Right hindlimb (tissue), 1 donor: ENCODE results near the gene PCSK9.

Source experiments
- DNase-seq: peaks from one replicate; pipeline ENCODE4 v3.0.0-alpha.2; 2018

PCSK9 gene

DNA sequence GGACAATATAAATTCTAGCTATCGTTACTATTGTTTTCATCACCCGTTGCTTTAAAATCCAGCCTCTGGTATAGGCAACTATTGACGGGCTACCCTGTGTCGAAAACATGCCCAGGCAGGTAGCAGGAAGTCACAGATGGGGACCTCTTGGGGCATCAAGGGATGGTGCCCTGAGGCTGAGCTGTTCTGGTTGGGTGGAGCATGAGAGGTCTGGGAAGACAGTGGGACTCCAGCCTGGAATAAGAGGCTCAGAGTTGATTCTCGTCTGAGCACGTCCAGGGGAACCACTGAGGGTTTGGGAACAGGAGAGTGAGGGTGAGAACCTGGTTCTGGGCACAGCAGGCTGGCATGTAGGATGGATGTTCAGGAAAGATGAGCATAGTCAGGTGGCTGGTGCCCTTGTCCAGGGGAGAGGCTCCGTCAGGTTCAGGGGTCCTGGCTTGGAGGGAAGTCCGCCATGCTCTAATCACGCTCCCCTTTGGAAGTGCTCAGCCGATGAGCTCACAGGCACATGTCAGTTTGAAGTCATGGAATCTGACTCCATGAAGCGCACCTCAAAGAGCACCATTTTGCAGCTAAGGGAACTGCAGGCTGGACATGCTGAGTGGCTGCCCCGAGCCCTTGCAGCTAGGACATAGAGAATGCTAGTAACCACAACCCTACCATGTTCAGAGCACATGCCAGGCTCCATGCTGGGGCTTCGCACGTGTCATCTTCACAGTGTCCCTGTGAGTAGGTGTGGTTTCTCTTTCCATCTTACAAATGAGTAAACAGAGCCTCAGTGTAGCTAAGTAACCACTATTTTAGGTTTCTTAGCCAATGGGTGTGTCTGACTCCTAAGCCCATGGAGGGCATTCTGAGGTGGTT lies 21.0 kb downstream of the PCSK9 start:
- no peak for DNase-seq

DNA sequence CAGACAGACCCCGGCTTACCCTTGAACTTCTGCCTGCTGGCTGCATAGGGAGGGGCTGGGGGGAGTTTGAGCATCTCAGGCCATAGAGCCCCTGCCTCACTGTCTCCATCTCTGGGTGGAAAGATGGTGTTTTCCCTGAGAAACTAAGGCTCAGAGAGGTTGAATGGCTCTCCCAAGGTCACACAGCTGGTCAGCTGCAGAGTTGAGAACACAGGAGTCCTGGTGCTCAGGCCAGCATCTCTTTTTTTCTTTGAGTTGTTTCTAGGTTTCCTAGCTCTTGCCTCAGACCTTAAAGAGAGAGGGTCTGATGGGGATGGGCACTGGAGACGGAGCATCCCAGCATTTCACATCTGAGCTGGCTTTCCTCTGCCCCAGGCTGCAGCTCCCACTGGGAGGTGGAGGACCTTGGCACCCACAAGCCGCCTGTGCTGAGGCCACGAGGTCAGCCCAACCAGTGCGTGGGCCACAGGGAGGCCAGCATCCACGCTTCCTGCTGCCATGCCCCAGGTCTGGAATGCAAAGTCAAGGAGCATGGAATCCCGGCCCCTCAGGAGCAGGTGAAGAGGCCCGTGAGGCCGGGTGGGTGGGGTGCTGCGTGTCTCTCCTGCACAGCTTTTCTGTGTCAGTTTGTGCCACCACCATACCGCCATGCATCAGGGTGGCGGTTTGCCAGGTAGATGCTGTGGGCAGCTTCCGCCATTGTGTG lies 21.8 kb downstream of the PCSK9 start:
- DNase-seq, result no peak

DNA sequence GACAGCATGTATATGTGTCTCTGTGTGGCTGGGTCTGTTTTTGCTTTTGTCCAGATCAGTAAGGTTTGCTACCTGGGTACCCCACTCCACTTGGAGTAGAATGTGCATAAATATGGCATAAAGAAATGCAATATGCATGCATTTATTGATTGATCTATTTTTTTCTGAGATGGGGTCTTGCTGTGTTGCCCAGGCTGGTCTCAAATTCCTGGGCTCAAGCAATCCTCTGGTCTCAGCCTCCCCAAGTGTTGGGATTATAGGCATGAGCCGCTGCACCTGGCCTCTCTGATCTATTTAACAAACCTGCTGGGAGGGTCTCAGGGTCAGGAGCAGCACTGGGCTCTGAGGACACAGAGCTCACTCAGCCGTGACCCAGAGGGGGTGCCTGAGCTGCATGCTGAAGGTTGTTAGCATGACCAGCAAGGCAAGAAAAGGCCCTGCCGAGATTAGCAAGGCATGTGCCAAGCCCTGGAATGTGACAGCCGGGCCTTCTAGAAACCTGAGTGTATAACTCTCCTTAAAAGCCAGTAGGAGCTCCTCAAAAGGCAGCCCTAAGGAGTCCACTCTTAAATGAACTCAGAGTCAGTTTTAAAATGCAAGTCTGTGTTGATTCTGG lies 22.5 kb downstream of the PCSK9 start:
- DNase-seq, result no peak

GRCh38 chr1:55062801-55063576 lies 23.6 kb downstream of the PCSK9 start:
- DNase-seq, result peak; percentile 71

DNA sequence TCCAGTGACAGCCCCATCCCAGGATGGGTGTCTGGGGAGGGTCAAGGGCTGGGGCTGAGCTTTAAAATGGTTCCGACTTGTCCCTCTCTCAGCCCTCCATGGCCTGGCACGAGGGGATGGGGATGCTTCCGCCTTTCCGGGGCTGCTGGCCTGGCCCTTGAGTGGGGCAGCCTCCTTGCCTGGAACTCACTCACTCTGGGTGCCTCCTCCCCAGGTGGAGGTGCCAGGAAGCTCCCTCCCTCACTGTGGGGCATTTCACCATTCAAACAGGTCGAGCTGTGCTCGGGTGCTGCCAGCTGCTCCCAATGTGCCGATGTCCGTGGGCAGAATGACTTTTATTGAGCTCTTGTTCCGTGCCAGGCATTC lies 24.2 kb downstream of the PCSK9 start:
- no peak for DNase-seq

DNA sequence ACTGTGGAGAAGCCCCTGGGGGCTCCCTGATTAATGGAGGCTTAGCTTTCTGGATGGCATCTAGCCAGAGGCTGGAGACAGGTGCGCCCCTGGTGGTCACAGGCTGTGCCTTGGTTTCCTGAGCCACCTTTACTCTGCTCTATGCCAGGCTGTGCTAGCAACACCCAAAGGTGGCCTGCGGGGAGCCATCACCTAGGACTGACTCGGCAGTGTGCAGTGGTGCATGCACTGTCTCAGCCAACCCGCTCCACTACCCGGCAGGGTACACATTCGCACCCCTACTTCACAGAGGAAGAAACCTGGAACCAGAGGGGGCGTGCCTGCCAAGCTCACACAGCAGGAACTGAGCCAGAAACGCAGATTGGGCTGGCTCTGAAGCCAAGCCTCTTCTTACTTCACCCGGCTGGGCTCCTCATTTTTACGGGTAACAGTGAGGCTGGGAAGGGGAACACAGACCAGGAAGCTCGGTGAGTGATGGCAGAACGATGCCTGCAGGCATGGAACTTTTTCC lies 24.8 kb downstream of the PCSK9 start:
- DNase-seq, result no peak

GRCh38 chr1:55064861-55065263 lies 25.5 kb downstream of the PCSK9 start:
- peak; percentile 59 for DNase-seq

GRCh38 chr1:55065648-55066047 lies 26.3 kb downstream of the PCSK9 start:
- DNase-seq, result no peak

DNA sequence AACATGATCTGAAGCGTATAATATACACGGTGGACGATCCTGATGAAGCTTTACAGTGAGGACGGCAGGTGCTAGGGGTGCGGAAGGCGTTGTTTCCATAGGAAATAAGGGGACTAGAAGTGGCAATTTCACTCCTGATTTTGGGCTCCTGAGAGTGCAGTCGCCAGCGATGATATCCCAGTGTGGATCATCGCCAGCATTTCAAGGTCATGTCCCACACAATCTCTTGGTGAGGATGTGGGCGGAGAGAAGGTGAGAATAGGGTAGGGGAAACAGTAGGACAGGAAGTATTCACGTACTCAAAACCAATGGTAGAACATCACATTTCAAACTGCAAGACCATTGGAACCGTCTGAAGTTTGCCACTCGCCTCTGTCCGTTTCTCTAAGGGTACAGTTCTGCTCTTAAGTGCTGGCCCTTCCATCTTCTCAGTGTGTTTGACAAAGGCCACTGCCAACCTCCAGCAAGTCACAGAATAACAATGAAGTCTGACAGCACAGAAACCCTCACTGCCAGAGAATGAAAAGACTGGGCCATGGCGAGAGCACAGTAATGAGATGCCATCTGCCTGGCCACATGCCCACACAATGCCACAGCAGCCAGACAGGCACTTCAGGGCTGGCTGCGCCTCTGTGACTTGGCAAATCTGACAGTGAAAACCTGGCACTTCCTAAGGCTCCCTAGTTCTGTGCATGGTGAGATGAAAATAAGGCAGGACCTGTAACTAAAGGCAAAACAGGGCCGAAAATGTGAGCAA lies 27.9 kb downstream of the PCSK9 start:
- DNase-seq, result no peak

GRCh38 chr1:55067914-55068313 lies 28.6 kb downstream of the PCSK9 start:
- DNase-seq, result no peak

DNA sequence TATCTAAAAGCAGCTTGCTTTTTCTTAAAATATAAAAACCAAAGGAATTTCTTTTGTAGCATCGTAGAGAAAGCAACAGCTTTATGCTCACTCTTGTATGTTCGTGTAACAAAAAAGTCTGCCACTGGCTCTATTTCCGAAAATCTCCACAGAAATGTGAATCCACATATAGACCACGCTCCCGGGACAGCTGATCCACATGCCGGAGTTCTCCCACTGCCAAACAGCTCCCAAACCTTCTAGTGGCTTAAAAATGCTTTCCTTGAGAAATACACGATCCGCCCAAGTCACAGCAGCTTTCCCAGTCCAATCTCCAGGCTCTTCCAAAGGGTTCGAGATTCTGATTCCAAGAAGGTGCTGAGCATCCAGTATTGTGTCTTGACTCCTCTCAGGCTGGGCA lies 29.3 kb downstream of the PCSK9 start:
- DNase-seq, result no peak

GRCh38 chr1:55069280-55069679 lies 29.9 kb downstream of the PCSK9 start:
- no peak for DNase-seq

- peak; percentile 72 for DNase-seq
Observed at GRCh38 chr1:55070293-55071164, 31.2 kb downstream of the PCSK9 start.

DNA sequence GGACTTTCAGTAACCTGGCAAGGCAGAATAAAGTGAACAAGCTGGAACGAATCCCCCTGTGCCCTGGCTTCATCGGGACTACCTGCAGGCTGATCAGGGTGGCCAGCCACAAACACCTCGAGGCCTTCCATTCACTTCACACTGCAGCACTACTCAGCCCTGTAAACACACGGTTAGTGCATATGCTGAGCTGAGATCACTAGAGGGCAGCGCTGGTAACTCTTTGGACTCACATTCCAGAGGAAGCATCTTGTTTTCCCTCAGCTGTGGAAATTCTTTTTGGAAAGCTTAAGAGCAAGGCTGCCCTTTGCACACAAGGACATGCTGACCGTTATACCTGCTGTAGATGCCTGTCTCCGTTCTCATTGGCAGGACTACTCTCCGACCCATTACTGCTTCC lies 32.1 kb downstream of the PCSK9 start:
- no peak for DNase-seq

- no peak for DNase-seq
Observed at GRCh38 chr1:55073187-55073916, 34.0 kb downstream of the PCSK9 start.

DNA sequence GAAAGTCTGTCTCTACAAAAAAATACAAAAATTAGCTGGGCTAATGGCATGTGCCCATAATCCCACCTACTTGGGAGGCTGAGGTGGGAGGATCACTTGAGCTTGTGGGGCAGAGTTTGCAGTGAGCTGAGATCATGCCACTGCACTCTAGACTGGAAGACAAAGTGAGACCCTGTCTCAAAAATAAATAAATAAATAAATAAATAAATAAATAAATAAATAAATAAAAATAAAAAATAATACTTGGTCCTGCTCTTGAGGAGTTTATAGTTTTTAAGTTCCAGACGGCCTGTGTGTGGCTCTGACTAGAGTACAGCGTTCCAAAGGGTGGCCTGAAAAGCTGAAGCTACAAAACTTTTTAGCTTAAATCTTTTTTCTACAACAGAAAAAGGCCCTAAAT lies 35.1 kb downstream of the PCSK9 start:
- DNase-seq, result no peak

DNA sequence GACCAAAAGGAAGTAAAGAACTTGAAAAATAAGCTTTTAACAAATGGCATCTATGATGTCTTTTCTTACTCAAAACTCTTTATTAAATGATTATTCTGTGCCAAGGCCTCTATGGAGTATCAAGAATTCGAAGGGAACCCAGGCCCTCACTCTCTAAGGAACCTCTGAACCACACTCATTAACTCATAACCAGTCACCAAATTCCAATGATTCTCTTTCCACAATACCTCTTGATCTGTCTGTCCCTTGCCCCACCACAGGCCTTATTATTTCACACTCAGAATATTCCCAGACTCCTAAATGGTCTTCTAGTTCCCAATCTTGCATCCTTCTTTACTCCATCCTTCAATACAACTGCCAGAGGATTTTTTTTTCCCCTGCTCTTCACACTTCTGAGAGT lies 37.0 kb downstream of the PCSK9 start:
- no peak for DNase-seq

- no peak for DNase-seq
Observed at GRCh38 chr1:55078470-55078869, 39.1 kb downstream of the PCSK9 start.

- no peak for DNase-seq
Observed at GRCh38 chr1:55079651-55080050, 40.3 kb downstream of the PCSK9 start.

DNA sequence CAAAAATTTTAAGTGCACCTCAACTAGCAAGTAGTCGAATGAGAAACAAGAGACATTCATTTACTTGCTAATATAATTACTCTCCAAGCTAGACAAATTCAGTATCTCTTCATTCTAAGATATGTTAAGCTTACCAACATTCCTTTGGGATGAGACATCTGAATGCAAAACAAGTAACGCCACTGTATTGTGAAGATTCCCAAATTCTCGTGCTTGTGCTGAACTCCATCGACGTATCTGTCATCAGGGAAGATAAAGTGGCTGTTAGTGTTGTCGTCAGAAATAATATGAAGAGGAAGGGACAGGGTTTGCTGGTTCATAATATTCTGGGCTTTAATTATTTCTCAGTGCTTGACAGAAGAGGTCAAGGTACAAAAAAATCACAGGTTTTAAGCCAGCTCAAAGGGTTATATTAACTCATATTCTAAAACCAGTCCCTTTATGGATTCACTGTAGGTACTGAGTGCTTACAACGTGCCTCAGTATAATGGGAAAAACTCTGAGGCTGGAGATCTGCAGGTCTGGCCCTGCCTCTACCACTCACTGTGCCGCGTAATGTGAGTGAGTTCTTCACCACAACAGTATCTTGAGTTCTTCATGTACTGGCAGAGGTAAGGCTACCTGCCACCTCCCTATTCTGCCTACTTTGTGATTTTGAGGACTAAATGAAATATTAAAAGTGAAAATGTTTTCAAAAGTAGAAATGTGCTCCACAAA lies 42.0 kb downstream of the PCSK9 start:
- DNase-seq, result no peak
